Measurements from ENCODE around the gene USP15.
"Not testable (repeated sequence)": the region's sequence is repeated elsewhere in the genome, so short reads cannot be mapped to it uniquely, and the experiment has no call there.

- TF ChIP-seq POLR2A (IDR thresholded peaks at IDR 0.05); CTCF (IDR thresholded peaks at IDR 0.05); EP300 (IDR thresholded peaks at IDR 0.05; ENCODE audit: low read depth); POLR2AphosphoS5 (IDR thresholded peaks at IDR 0.05): not testable (repeated sequence)
Observed at GRCh38 chr12:62461171-62461837, 201.1 kb downstream of the USP15 start.

Measured in transverse colon (tissue), 4 donors.